HepG2 (cell line): ENCODE measurements around the gene PLXDC2. TPM values are rescaled to one million over a fixed set of nuclear protein-coding genes. Genes with fewer than 3 reads are reported as not detected.

Source experiments
- ATAC-seq: fragments of 200-7000 bp; cut with Tn5 transposase; 3 replicates; pipeline ENCODE4 v1.9.1; 2020; ENCODE audit warnings: mild to moderate bottlenecking, moderate library complexity
- BruUV-seq: library from RNA; stranded (reverse); fragments of 400-500 nt; replicated peaks from 2 replicates; lab custom pipeline; 2021; lab: Mats Ljungman, UMichigan
- CTCF ChIA-PET: fragments of 300-600 bp; formaldehyde crosslinking; extraction: SDS; loops from one replicate; lab custom pipeline; 2021; ENCODE audit warnings: low total read pairs, inconsistent platforms, low intra/inter-chr PET ratio; lab: Yijun Ruan, JAX
- POLR2A ChIA-PET: fragments of 350-600 bp; sonication (Branson Sonifier 250); formaldehyde crosslinking; loops from one replicate; lab custom pipeline; 2020; ENCODE audit warnings: antibody characterized with exemption, inconsistent platforms; lab: Yijun Ruan, JAX
- DNase-seq: peaks from one replicate; pipeline ENCODE4 v3.0.0-alpha.2; 2015; ENCODE audit warnings: low spot score
- FAIRE-seq: peaks from 3 replicates; lab custom pipeline; 2011; peaks lifted over from hg19 to GRCh38; lab: Jason Lieb, UNC
- H2AFZ ChIP-seq: one replicate; pipeline ENCODE4 v1.6.1; 2011; ENCODE audit warnings: low read length, inconsistent platforms
- H3K27ac ChIP-seq: fragments of 300-600 bp; 3 replicates; pipeline ENCODE4 v1.8.0; 2011; ENCODE audit warnings: mixed run types, mild to moderate bottlenecking, mixed read lengths, low read length, inconsistent platforms; ENCODE audit not compliant: insufficient read depth; ENCODE audit errors: extremely low read length
- H3K27me3 ChIP-seq, 2 experiments: fragments of 200-600 bp in 1 of 2; 2 replicates in 1 of 2; 3 replicates in 1 of 2; pipeline versions ENCODE4 v1.6.0 to v1.8.0; 2011; ENCODE audit warnings: low read length in 2 of 2, mild to moderate bottlenecking in 2 of 2, moderate library complexity in 2 of 2, inconsistent platforms in 1 of 2; ENCODE audit not compliant: insufficient read depth in 2 of 2, control insufficient read depth in 1 of 2
- H3K36me3 ChIP-seq, 2 experiments: fragments of 200-600 bp in 1 of 2; replicated peaks in 1 of 2; 2 replicates in 1 of 2; 3 replicates in 1 of 2; pipeline versions ENCODE4 v1.5.1 to v1.8.0; 2011; ENCODE audit warnings: low read length in 2 of 2, inconsistent platforms in 1 of 2; ENCODE audit not compliant: insufficient read depth in 2 of 2, control insufficient read depth in 1 of 2
- H3K4me1 ChIP-seq: 2 replicates; pipeline ENCODE4 v1.5.1; 2012; ENCODE audit warnings: low read length, inconsistent platforms; ENCODE audit not compliant: insufficient read depth
- H3K4me2 ChIP-seq: 2 replicates; pipeline ENCODE4 v1.6.0; 2011; ENCODE audit warnings: low read depth, low read length, inconsistent platforms
- H3K4me3 ChIP-seq, 3 experiments: fragments of 200-600 bp in 1 of 3; sonication (generic), shearing (Covaris generic) in 1 of 3; replicated peaks in 1 of 3; 2 replicates each; pipeline ENCODE4 v1.5.1; 2011 to 2016; ENCODE audit warnings: low read length in 3 of 3, inconsistent platforms in 2 of 3, low read depth in 2 of 3, mild to moderate bottlenecking in 2 of 3, control low read depth in 1 of 3, mixed read lengths in 1 of 3; ENCODE audit not compliant: insufficient read depth in 1 of 3
- H3K79me2 ChIP-seq: one replicate; pipeline ENCODE4 v1.6.1; 2011; ENCODE audit warnings: low read length, inconsistent platforms; ENCODE audit not compliant: insufficient read depth
- H3K9ac ChIP-seq: 2 replicates; pipeline ENCODE4 v1.6.0; 2011; ENCODE audit warnings: mild to moderate bottlenecking, low read depth, low read length, inconsistent platforms; ENCODE audit not compliant: insufficient read depth
- H3K9me3 ChIP-seq: 2 replicates; pipeline ENCODE4 v1.5.1; 2012; ENCODE audit warnings: mild to moderate bottlenecking, low read length
- H4K20me1 ChIP-seq: 2 replicates; pipeline ENCODE4 v1.6.0; 2011; ENCODE audit warnings: inconsistent platforms, mild to moderate bottlenecking, low read length, moderate library complexity; ENCODE audit not compliant: insufficient read depth
- FOSL1 ChIP-seq: sonication (generic); formaldehyde crosslinking; IDR thresholded peaks from 2 replicates; pipeline ENCODE4 v1.9.0; 2021; ENCODE audit warnings: missing genetic modification reagents, borderline replicate concordance
- RAD21 ChIP-seq: fragments of 450-650 bp; formaldehyde crosslinking; IDR thresholded peaks from 2 replicates; pipeline ENCODE4 v1.5.0; 2020; ENCODE audit warnings: mild to moderate bottlenecking
- REPIN1 ChIP-seq: sonication (generic); formaldehyde crosslinking; IDR thresholded peaks from 2 replicates; pipeline ENCODE4 v1.8.0; 2022; ENCODE audit warnings: missing genetic modification reagents, low read depth, mild to moderate bottlenecking, borderline replicate concordance
- ZBTB26 ChIP-seq: IDR thresholded peaks from 2 replicates; pipeline ENCODE4 v1.6.1; 2016; ENCODE audit warnings: missing compliant biosample characterization, missing genetic modification reagents, borderline replicate concordance
- WGBS: methylation state at CpG from one replicate; pipeline ENCODE4 v1.1.6; 2017; ENCODE audit warnings: low lambda C conversion rate; 5-methylcytosine and 5-hydroxymethylcytosine counted together
- in situ Hi-C: cut with HindIII; loops from 2 replicates; pipeline ENCODE4 v1.10.0; 2017; ENCODE audit warnings: low pct_unique_long_range_greater_than_20kb; ENCODE audit not compliant: extremely low pct_ligation_motif_present
- intact Hi-C: fragments of 100-400 bp; cut with micrococcal nuclease; formaldehyde crosslinking; loops from one replicate; pipeline ENCODE4 v1.10.0; 2022; ENCODE audit not compliant: unreplicated experiment
- polyA plus RNA-seq, 8 experiments: library from polyadenylated mRNA; depleted of rRNA in 3 of 8; stranded (reverse) in 7 of 8; unstranded in 1 of 8; fragments of >200 nt; fragmentation: Illumina TruSeq in 4 of 8; extraction: Trizol in 4 of 8; gene quantifications; 2 replicates each; pipeline versions ENCODE4 v1.2.1 to v1.2.3, GENCODE V29; 2011 to 2016; ENCODE audit warnings: low read depth in 4 of 8, missing spikeins in 1 of 8, mixed read lengths in 1 of 8; ENCODE audit not compliant: insufficient read depth in 1 of 8
- total RNA-seq, 5 experiments: library from RNA; depleted of rRNA; stranded (reverse); fragments of >200 nt; fragmentation: Illumina TruSeq; extraction: Trizol; gene quantifications; 2 replicates each; pipeline ENCODE4 v1.2.3, GENCODE V29; 2016; ENCODE audit warnings: low read depth in 1 of 5
- TF ChIP-seq, protein P1 (sequence below): sonication (generic); formaldehyde crosslinking; IDR thresholded peaks from 2 replicates; pipeline ENCODE4 v1.4.0; 2020; ENCODE audit warnings: missing genetic modification reagents, mild to moderate bottlenecking, borderline replicate concordance

PLXDC2 gene
- total and polyA plus RNA-seq, 2 of the 13 experiments (the other 11 are each of a cell fraction or from before 2014, with no cell fraction given): 2.1 to 2.4 TPM

GRCh38 chr10:20132816-20133215 is 316.6 kb downstream of the PLXDC2 start:
- WGBS: 7% methylated on average over 2 of the region's 2 CpGs
- Histone ChIP-seq H2AFZ (no peak overlapping the region), H4K20me1 (no peaks in the 10 kb centered on the region), H3K4me2 (no peak overlapping the region), H3K27me3 (no peaks in the 10 kb centered on the region), H3K4me3 (no peak overlapping the region), H3K9me3 (peaks cover 26% of the 10 kb centered on the region), H3K9ac (no peak overlapping the region), H3K27ac (no peak overlapping the region), H3K4me1 (no peaks in the 10 kb centered on the region), H3K36me3 (no peaks in the 10 kb centered on the region), H3K79me2 (no peaks in the 10 kb centered on the region)
- DNase-seq (no peak), FAIRE-seq (no peak), ATAC-seq (no peak)
- no peak for TF ChIP-seq FOSL1 (CRISPR knock-in tag)
- TF ChIP-seq, protein P1, sequence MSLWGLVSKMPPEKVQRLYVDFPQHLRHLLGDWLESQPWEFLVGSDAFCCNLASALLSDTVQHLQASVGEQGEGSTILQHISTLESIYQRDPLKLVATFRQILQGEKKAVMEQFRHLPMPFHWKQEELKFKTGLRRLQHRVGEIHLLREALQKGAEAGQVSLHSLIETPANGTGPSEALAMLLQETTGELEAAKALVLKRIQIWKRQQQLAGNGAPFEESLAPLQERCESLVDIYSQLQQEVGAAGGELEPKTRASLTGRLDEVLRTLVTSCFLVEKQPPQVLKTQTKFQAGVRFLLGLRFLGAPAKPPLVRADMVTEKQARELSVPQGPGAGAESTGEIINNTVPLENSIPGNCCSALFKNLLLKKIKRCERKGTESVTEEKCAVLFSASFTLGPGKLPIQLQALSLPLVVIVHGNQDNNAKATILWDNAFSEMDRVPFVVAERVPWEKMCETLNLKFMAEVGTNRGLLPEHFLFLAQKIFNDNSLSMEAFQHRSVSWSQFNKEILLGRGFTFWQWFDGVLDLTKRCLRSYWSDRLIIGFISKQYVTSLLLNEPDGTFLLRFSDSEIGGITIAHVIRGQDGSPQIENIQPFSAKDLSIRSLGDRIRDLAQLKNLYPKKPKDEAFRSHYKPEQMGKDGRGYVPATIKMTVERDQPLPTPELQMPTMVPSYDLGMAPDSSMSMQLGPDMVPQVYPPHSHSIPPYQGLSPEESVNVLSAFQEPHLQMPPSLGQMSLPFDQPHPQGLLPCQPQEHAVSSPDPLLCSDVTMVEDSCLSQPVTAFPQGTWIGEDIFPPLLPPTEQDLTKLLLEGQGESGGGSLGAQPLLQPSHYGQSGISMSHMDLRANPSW: no peak
- TF ChIP-seq ZBTB26 (CRISPR knock-in tag): no peak
- no peak for TF ChIP-seq RAD21 (CRISPR knock-in tag)
- TF ChIP-seq REPIN1 (CRISPR knock-in tag): no peak
- ChIA-PET POLR2A (no interaction called here), CTCF (no interaction called here)
- intact Hi-C loops (no loop called here), in situ Hi-C loops (no loop called here)
- BruUV-seq: no TSS peak
